K562 (cell line): ENCODE data around the gene STX12.

Experiments used
- ATF2 ChIP-seq: sonication (generic); formaldehyde crosslinking; IDR thresholded peaks from 2 replicates; pipeline ENCODE4 v1.8.1; 2022; ENCODE audit warnings: missing genetic modification reagents
- CBFB ChIP-seq: sonication (generic); formaldehyde crosslinking; IDR thresholded peaks from 2 replicates; pipeline ENCODE4 v1.4.0; 2020; ENCODE audit warnings: mild to moderate bottlenecking, missing genetic modification reagents
- CTCF ChIP-seq, 3 experiments: IDR thresholded peaks in 2 of 3; conservative IDR thresholded peaks in 1 of 3; 2 replicates each; pipeline ENCODE4 v1.5.1; 2011 to 2012; ENCODE audit warnings: low read length in 3 of 3, mild to moderate bottlenecking in 3 of 3, control low read depth in 2 of 3, improper control_type of control experiment in 1 of 3, inconsistent platforms in 1 of 3, low read depth in 1 of 3, mixed read lengths in 1 of 3, moderate library complexity in 1 of 3; ENCODE audit not compliant: insufficient read depth in 2 of 3
- PHB2 ChIP-seq: fragments of 450-650 bp; IDR thresholded peaks from 2 replicates; pipeline ENCODE4 v1.6.1; 2017; ENCODE audit warnings: low read depth
- POLR2AphosphoS5 ChIP-seq: IDR thresholded peaks from 2 replicates; pipeline ENCODE4 v1.6.1; 2011; ENCODE audit warnings: mild to moderate bottlenecking, low read depth, low read length, moderate library complexity; ENCODE audit not compliant: control insufficient read depth, insufficient read depth
- POLR3G ChIP-seq: IDR thresholded peaks from 2 replicates; pipeline ENCODE4 v1.6.1; 2011; ENCODE audit not compliant: insufficient read length, insufficient replicate concordance; ENCODE audit errors: extremely low read depth
- ZBTB8A ChIP-seq: fragments of 450-650 bp; IDR thresholded peaks from 2 replicates; pipeline ENCODE4 v1.6.1; 2018; ENCODE audit warnings: mild to moderate bottlenecking, moderate library complexity; ENCODE audit not compliant: partially characterized antibody

- TF ChIP-seq POLR3G (no peak), CTCF (IDR thresholded peaks at IDR 0.05 in 2 of 3, conservative IDR thresholded peaks at IDR 0.05 in 1 of 3; ENCODE audit: insufficient read depth in 2 of 3, low read depth in 1 of 3, low read length in 3 of 3) (peak; percentile 94 to 100 (median 99)), ATF2 (no peak), PHB2 (no peak), CBFB (CRISPR knock-in tag) (no peak), ZBTB8A (no peak), POLR2AphosphoS5 (no peak)
These were observed 85.3 kb downstream of the STX12 start for GRCh38 chr1:27858072-27858948.
